ENCODE results near the gene NKX6-2. TPM values are rescaled to one million over a fixed set of nuclear protein-coding genes. Genes with fewer than 3 reads are reported as not detected.
A peak's percentile ranks its signal among the peaks of the same experiment; 100 is the strongest.

NKX6-2 gene
- total RNA-seq, 4 donors from 2014 or later, result 0.57 TPM; not detected in 3

- intact Hi-C loops (cut with DNase I), result no loop called here
- TF ChIP-seq POLR2A (IDR thresholded peaks at IDR 0.05), result no peak
- TF ChIP-seq CTCF (IDR thresholded peaks at IDR 0.05), result no peak
- H3K4me3 ChIP-seq, result peak overlapping the region in 3 of 4 donors; percentile 22 to 45 (median 33)
- 2% methylated on average over 31 of the region's 80 CpGs; no CpG with 5 or more reads in 1 of the 2 donors for WGBS, 2 donors
- peaks cover 12 to 48% (median 27%) of the 10 kb centered on the region in 3 donors for H3K4me1 ChIP-seq
- no peak for DNase-seq
- peaks cover 26 to 88% (median 42%) of the 10 kb centered on the region in 4 donors for H3K27me3 ChIP-seq
- peaks cover 0 to 11% (median 0%) of the 10 kb centered on the region in 3 donors for H3K36me3 ChIP-seq
- no peak overlapping the region for H3K27ac ChIP-seq
- H3K9me3 ChIP-seq, result peaks cover 0 to 7% (median 0%) of the 10 kb centered on the region in 3 donors
These were observed 1.0 kb upstream of the NKX6-2 start for GRCh38 chr10:132786884-132787494.

GRCh38 chr10:132786476-132786883 lies 533 bp upstream of the NKX6-2 start:
- intact Hi-C loops (cut with DNase I), result no loop called here
- H3K27ac ChIP-seq, result no peak overlapping the region
- DNase-seq, result no peak

GRCh38 chr10:132784866-132785722 lies 853 bp downstream of the NKX6-2 start:
- DNase-seq, result no peak

More at GRCh38 chr10:132786476-132786883, 533 bp upstream of the NKX6-2 start:
- Histone ChIP-seq H3K36me3 (peaks cover 0 to 16% (median 0%) of the 10 kb centered on the region in 3 donors), H3K27me3 (peaks cover 26 to 86% (median 42%) of the 10 kb centered on the region in 4 donors), H3K4me3 (peak overlapping the region in 2 of 4 donors; percentile 33 to 45), H3K4me1 (peaks cover 12 to 48% (median 27%) of the 10 kb centered on the region in 3 donors), H3K9me3 (peaks cover 0 to 7% (median 0%) of the 10 kb centered on the region in 3 donors)
- 7% methylated on average over 12 of the region's 58 CpGs; no CpG with 5 or more reads in 1 of the 2 donors for WGBS, 2 donors
- no peak for TF ChIP-seq CTCF (IDR thresholded peaks at IDR 0.05)
- no peak for TF ChIP-seq POLR2A (IDR thresholded peaks at IDR 0.05)

GRCh38 chr10:132783940-132784865 lies 1.7 kb downstream of the NKX6-2 start:
- Histone ChIP-seq H3K27me3 (peaks cover 21 to 63% (median 40%) of the 10 kb centered on the region in 4 donors), H3K27ac (no peak overlapping the region), H3K4me3 (peak overlapping the region in 1 of 4 donors; percentile 35), H3K36me3 (peaks cover 0 to 36% (median 0%) of the 10 kb centered on the region in 3 donors), H3K9me3 (peaks cover 0 to 7% (median 0%) of the 10 kb centered on the region in 3 donors), H3K4me1 (peaks cover 12 to 48% (median 27%) of the 10 kb centered on the region in 3 donors)
- 62% methylated on average over 9 of the region's 106 CpGs; no CpG with 5 or more reads in 1 of the 2 donors for WGBS, 2 donors
- DNase-seq, result no peak
- TF ChIP-seq CTCF (IDR thresholded peaks at IDR 0.05) (no peak), POLR2A (IDR thresholded peaks at IDR 0.05) (no peak)
- intact Hi-C loops (cut with DNase I), result no loop called here

More at GRCh38 chr10:132784866-132785722, 853 bp downstream of the NKX6-2 start:
- WGBS, 2 donors, result 20 to 40% methylated on average over 1 to 5 of the region's 111 CpGs
- Histone ChIP-seq H3K4me3 (peak overlapping the region in 2 of 4 donors; percentile 35 to 48), H3K4me1 (peaks cover 12 to 48% (median 27%) of the 10 kb centered on the region in 3 donors), H3K9me3 (peaks cover 0 to 7% (median 0%) of the 10 kb centered on the region in 3 donors), H3K27ac (no peak overlapping the region), H3K36me3 (peaks cover 0 to 27% (median 0%) of the 10 kb centered on the region in 3 donors), H3K27me3 (peaks cover 26 to 72% (median 42%) of the 10 kb centered on the region in 4 donors)
- no peak for TF ChIP-seq CTCF (IDR thresholded peaks at IDR 0.05)
- no peak for TF ChIP-seq POLR2A (IDR thresholded peaks at IDR 0.05)
- intact Hi-C loops (cut with DNase I), result no loop called here

All from esophagus squamous epithelium (tissue), 5 donors.